Measurements from ENCODE around the gene PDE8B.
"Not testable (repeated sequence)": the region's sequence is repeated elsewhere in the genome, so short reads cannot be mapped to it uniquely, and the experiment has no call there.

DNA sequence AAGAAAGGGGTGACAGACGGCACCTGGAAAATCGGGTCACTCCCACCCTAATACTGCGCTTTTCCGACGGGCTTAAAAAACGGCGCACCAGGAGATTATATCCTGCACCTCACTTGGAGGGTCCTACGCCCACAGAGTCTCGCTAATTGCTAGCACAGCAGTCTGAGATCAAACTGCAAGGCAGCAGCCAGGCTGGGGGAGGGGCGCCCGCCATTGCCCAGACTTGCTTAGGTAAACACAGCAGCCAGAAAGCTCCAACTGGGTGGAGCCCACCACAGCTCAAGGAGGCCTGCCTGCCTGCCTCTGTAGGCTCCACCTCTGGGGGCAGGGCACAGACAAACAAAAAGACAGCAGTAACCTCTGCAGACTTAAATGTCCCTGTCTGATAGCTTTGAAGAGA, 264.6 kb downstream of the PDE8B start:
- TF ChIP-seq, protein P1, sequence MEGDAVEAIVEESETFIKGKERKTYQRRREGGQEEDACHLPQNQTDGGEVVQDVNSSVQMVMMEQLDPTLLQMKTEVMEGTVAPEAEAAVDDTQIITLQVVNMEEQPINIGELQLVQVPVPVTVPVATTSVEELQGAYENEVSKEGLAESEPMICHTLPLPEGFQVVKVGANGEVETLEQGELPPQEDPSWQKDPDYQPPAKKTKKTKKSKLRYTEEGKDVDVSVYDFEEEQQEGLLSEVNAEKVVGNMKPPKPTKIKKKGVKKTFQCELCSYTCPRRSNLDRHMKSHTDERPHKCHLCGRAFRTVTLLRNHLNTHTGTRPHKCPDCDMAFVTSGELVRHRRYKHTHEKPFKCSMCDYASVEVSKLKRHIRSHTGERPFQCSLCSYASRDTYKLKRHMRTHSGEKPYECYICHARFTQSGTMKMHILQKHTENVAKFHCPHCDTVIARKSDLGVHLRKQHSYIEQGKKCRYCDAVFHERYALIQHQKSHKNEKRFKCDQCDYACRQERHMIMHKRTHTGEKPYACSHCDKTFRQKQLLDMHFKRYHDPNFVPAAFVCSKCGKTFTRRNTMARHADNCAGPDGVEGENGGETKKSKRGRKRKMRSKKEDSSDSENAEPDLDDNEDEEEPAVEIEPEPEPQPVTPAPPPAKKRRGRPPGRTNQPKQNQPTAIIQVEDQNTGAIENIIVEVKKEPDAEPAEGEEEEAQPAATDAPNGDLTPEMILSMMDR (IDR thresholded peaks at IDR 0.05; ENCODE audit: low read depth, low read length), result not testable (repeated sequence)
- not testable (repeated sequence) for TF ChIP-seq EZH2phosphoT487 (IDR thresholded peaks at IDR 0.05; ENCODE audit: low read depth)
